ENCODE data around the gene SPCS3.
"Not testable (repeated sequence)": the region's sequence is repeated elsewhere in the genome, so short reads cannot be mapped to it uniquely, and the experiment has no call there.

Gene SPCS3

GRCh38 chr4:176303938-176304337 lies 15.8 kb upstream of the SPCS3 start:
- DNase-seq (ENCODE audit: low read depth in 2 of 2): no peak

DNA sequence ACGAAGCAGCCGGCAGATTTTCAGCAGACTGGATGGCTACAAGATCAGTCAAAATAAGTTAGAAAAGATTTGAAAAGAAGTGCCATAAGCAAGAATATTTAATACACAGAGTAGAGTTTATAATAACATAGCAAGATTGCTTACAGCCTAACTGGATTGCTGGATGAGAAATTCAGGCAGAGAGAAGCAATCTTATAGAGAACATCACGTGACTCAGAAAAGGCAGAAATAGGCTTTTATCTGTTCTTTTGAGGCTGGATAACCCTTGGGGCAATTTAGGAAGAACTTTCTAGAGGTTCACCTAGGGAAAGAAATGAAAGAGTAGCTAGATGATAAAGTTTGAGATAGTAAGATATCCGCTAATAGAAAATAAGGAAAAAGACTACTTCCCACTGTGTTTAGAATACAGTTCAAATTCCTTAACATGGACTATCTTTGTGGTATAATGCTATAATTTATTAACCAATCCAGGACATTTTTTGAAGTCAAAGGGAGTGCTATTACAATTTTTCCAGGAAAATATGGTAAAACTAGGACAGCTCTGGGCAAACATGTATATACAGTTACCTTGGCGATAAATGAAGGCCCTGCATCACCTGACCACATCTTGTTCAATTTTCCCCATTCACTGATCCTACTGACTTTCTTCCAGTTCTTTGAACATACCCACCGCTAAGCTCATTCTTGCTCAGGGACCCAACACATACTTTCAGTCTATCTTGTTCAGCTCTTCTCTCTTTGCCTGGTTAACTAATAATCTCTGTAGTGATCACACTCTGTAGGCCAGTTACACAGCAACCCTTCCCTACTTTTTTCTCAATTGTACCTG lies 12.7 kb upstream of the SPCS3 start:
- DNase-seq (ENCODE audit: low read depth in 2 of 2): no peak

- no peak for DNase-seq (ENCODE audit: low read depth in 2 of 2)
These were observed 12.2 kb upstream of the SPCS3 start for GRCh38 chr4:176307666-176307930.

DNA sequence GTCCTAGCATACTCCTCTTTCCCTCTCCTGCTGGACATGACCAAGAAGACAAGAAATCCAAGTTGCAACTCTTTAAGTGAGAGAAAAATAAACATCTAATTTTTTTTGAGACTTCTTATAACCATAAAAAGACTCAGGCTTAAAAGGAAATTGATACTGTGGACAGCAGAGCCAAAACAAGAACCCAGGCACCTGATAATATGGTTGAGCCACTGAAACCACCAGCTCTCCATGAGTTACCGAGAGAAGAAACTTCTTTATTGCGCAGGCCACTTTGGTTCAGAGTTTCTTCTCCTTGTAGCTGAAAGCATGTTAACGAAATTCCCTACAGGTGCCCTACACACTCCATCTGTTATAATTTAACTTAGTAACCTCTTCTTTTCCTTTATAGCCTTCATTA lies 11.3 kb upstream of the SPCS3 start:
- DNase-seq (ENCODE audit: low read depth in 2 of 2): no peak

- DNase-seq (ENCODE audit: low read depth in 2 of 2): no peak
These were observed 10.7 kb upstream of the SPCS3 start for GRCh38 chr4:176309046-176309445.

GRCh38 chr4:176309772-176310171 lies 10.0 kb upstream of the SPCS3 start:
- DNase-seq (ENCODE audit: low read depth in 2 of 2): no peak

GRCh38 chr4:176313596-176314336 lies 6.0 kb upstream of the SPCS3 start:
- no peak for DNase-seq (ENCODE audit: low read depth in 2 of 2)

GRCh38 chr4:176319151-176319703 lies 539 bp upstream of the SPCS3 start:
- no peak for DNase-seq (ENCODE audit: low read depth in 2 of 2)

GRCh38 chr4:176320340-176320975 lies 692 bp downstream of the SPCS3 start:
- peak; percentile 61 to 72 for DNase-seq (ENCODE audit: low read depth in 2 of 2)

- no peak for DNase-seq (ENCODE audit: low read depth in 2 of 2)
These were observed 1.2 kb downstream of the SPCS3 start for GRCh38 chr4:176320976-176321361.

GRCh38 chr4:176321589-176321988 lies 1.8 kb downstream of the SPCS3 start:
- DNase-seq (ENCODE audit: low read depth in 2 of 2): no peak

DNA sequence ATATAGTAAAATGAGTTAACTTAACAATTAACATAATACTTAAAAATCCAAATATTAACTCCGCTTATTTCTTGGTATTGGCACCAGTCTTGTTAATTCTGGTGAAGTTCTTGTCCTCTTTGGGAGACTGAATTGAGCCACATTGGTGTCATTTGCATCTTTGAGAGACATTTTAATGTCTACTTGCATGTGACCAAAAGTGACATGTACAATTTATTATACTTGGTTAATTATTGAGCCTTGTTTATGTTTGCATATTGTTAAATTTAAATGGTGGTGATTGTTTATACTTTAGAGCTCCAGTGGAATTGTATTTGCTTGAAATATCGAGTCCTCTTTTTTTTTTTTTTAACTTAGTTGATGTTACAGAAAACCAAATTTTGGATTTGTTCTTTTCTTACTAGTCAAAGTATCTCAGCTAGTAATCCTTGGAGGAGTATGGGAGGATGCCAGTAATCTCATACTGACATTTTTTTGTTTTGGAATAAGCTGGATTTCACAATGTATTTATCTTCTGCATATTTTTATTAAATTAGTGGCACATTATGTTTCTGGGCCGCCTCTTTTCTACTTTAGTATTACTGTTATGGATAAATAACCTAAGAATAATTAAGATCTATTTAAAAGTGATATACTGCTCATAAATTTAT lies 3.9 kb downstream of the SPCS3 start:
- no peak for DNase-seq (ENCODE audit: low read depth in 2 of 2)

DNA sequence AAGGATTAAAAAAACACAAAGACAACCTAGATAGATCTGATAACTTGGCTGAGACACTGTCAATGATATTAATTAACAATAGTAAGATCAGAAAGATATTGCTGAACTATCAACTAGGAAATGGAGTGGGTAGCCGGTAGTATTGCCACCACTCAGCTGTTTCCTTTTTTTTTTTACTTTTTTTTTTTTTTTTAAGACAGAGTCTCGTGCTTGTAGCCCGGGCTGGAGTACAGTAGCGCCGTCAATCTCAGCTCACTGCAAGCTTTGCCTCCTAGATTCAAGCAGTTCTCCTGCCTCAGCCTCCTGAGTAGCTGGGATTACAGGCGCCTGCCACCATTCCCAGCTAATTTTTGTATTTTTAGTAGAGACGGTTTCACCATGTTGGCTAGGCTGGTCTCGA lies 5.1 kb downstream of the SPCS3 start:
- not testable (repeated sequence) for DNase-seq (ENCODE audit: low read depth in 2 of 2)

DNA sequence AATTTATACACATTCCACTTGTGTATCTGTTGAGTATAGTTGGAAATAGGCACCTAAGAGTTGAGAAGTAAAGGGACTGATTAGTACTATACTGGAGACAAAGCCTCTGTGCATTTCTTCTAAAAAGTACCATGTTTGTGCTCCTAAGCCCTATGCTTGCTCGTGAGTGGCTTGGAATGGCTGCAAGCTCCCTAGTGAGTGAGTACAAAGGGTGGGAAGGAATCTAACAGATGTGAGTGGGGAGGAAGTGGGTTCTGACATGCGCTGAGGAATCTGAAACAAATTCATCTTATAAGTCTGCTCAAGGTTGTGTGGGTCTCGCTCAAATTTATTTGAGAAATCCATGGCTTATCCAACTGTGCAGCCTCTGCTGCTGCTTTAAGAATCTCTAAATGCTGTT lies 13.3 kb downstream of the SPCS3 start:
- DNase-seq (ENCODE audit: low read depth in 2 of 2): no peak

GRCh38 chr4:176334066-176334465 lies 14.3 kb downstream of the SPCS3 start:
- DNase-seq (ENCODE audit: low read depth in 2 of 2): no peak

DNA sequence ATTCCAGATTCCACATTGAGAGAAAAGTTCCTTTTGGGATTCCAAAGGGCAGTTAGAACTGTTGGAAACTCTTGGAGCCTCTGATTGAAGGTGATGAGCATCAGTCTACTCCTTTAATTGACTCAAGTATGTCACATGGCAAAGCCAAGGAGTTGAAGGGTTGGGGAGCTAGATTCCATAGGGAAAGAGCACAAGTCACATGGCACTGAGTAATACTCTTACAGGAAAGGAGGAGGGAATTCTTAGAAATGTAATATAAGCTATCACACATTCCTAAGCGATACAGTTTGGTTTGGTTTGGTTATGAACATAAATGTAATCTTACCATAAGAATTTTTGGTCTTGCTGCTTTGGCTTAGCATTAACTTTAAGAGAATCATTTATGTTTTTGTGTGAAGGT lies 15.7 kb downstream of the SPCS3 start:
- DNase-seq (ENCODE audit: low read depth in 2 of 2): no peak

DNA sequence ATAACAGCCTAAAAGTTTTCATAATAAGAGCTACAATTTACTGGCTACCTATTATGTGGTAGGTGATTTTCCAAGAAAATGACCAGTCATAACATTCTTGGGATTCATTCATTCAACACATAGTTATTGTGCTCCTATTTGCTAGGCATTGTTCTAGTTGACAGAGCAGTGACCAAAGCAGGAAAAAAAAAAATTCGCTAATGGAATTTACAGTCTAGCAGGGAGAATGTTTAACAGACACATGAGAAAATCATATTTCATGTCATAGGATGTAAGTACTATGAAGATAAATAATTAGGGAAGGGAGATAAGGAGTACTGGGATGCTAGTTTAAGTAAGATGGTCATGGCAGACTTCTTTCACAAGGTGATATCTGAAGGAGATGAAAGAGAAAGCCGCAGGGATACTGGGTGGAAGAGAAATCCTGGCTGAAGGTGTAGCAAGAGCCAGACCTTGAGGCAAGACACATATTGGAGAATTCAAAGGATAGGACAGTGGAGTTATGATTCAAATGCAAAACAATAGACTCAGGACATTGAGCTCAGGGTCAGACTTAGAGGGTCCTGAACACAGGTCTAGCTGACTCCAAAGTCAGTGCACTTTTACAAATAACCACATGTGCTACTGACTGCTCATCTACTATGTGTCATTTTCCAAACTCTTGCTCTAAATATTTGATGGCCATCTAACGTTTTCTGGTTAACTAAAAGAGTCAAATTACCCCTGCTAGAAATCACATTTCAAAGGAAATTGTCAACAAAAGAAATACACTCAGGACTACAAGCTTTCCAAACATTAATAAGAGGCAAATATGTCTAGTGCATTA lies 20.4 kb downstream of the SPCS3 start:
- DNase-seq (ENCODE audit: low read depth in 2 of 2): no peak

DNA sequence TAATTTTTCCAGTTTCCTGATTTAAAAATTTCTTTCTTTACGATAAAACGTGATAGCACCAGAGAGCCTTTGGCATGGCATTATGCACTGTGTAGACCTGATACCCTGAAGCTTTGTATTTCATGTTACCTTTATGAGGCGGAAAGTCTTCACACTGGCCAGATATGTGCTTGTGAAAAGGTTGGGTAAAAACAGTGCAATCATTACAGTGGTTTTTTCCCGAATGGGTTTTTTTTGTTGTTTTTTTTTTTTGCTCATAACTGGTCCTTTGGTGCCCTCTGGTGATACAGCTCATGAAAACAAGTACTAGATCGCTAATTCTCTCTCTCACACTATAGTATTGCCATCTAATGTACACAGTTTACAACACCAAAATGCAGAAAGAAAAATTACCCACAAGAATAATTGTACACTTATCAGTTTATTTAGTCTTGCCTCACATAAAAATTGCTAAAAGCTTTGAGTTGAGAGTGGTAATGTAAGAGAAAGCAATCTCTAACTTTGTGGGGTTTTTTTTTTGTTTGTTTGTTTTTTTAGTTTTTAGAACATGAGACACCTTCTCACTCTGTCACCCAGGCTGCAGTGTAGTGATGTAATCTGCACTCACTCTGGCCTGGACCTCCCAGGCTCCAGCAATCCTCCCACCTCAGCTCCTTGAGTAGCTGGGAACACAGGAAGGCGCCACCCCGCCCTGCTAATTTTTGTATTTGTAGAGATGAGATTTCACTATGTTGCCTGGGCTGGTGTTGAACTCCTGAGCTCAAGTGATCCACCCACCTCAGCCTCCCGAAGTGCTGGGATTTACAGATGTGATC lies 21.3 kb downstream of the SPCS3 start:
- DNase-seq (ENCODE audit: low read depth in 2 of 2): no peak

DNA sequence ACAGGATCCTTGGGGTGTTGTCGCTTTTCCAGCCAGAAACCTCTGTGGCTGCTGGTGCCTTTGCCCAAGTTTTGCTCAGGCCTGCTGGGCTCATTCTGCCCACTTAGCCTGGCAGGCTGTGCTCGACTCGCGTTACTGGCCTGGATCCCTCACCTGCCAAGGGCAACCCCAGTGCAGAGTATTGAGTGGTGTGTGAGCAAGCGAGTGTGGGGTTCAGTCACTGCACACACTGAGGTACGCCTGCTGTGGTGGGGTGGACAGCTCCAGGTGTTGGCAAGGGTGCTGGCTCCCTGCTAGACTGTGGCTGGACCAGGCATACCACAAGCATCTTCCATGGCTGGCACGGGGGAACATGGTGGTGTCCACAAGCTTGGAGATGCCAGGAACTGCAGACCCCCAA lies 22.6 kb downstream of the SPCS3 start:
- DNase-seq (ENCODE audit: low read depth in 2 of 2): no peak

DNA sequence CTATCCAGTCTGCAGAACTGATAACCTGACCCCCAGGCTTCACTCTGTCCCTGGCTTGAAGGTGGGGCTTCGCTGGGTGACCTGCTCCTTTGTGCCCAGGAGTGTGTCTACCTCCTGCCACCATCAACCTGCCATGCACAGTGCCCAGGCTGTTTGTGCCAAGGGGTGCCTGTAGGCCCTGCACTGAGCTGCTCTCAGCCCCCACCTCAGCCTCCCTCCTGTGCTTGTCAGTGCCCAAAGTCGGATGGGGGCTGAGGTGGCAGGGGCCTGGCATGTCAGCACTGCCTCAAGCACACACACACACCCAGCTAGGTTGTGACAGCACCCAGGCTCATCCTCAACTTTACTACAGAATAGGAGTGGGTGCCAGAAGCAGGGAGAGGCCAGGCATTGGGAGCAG lies 23.5 kb downstream of the SPCS3 start:
- DNase-seq (ENCODE audit: low read depth in 2 of 2): no peak
